Hepatocyte (in vitro differentiated cells): Measurements from ENCODE around the gene SORBS2.

Source experiments
- EZH2 ChIP-seq: fragments of 200-600 bp; sonication (generic); IDR thresholded peaks from 2 replicates; pipeline ENCODE4 v1.6.1; 2016; ENCODE audit warnings: antibody characterized with exemption, mild to moderate bottlenecking, borderline replicate concordance
- EZH2phosphoT487 ChIP-seq: fragments of 200-600 bp; sonication (generic); IDR thresholded peaks from one replicate; pipeline ENCODE4 v1.6.1; 2018; ENCODE audit warnings: antibody characterized with exemption, mild to moderate bottlenecking, low read depth, moderate library complexity; ENCODE audit not compliant: unreplicated experiment, severe bottlenecking
- TF ChIP-seq, protein P1 (sequence below): fragments of 200-600 bp; sonication (generic); IDR thresholded peaks from 2 replicates; pipeline ENCODE4 v1.5.1; 2016; ENCODE audit warnings: antibody characterized with exemption, mild to moderate bottlenecking; ENCODE audit not compliant: poor library complexity

DNA sequence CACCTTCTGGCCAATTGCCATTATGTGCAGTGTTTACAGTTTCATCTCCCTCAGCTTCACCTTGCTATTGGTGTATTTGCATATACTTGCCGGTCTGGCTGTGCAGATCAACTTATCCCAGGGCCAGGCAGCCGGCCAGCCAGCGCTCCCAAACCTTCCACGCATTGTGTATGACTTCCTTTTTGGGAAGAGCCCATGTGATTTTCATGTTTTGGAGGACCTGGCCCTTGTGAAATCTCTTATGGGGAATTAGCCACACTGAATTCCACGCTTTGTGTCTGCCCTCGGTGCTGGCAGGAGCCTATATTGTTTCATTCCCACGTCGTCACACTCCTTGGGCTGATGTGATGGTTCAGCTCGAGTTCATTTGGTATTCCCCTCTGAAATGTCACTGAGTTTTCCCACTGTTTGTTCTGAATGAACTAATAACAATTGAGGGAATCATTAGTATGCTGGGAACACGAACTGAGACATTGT lies 270.7 kb downstream of the SORBS2 start:
- TF ChIP-seq, protein P1, sequence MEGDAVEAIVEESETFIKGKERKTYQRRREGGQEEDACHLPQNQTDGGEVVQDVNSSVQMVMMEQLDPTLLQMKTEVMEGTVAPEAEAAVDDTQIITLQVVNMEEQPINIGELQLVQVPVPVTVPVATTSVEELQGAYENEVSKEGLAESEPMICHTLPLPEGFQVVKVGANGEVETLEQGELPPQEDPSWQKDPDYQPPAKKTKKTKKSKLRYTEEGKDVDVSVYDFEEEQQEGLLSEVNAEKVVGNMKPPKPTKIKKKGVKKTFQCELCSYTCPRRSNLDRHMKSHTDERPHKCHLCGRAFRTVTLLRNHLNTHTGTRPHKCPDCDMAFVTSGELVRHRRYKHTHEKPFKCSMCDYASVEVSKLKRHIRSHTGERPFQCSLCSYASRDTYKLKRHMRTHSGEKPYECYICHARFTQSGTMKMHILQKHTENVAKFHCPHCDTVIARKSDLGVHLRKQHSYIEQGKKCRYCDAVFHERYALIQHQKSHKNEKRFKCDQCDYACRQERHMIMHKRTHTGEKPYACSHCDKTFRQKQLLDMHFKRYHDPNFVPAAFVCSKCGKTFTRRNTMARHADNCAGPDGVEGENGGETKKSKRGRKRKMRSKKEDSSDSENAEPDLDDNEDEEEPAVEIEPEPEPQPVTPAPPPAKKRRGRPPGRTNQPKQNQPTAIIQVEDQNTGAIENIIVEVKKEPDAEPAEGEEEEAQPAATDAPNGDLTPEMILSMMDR, result no peak
- TF ChIP-seq EZH2, result no peak
- no peak for TF ChIP-seq EZH2phosphoT487
